RPMI8226 (cell line): ENCODE data around the gene TTC21B.
"Not testable (repeated sequence)": the region's sequence is repeated elsewhere in the genome, so short reads cannot be mapped to it uniquely, and the experiment has no call there.

ENCODE experiments used
- DNase-seq: peaks from one replicate; pipeline ENCODE4 v3.0.0-alpha.2; 2015

TTC21B gene

DNA sequence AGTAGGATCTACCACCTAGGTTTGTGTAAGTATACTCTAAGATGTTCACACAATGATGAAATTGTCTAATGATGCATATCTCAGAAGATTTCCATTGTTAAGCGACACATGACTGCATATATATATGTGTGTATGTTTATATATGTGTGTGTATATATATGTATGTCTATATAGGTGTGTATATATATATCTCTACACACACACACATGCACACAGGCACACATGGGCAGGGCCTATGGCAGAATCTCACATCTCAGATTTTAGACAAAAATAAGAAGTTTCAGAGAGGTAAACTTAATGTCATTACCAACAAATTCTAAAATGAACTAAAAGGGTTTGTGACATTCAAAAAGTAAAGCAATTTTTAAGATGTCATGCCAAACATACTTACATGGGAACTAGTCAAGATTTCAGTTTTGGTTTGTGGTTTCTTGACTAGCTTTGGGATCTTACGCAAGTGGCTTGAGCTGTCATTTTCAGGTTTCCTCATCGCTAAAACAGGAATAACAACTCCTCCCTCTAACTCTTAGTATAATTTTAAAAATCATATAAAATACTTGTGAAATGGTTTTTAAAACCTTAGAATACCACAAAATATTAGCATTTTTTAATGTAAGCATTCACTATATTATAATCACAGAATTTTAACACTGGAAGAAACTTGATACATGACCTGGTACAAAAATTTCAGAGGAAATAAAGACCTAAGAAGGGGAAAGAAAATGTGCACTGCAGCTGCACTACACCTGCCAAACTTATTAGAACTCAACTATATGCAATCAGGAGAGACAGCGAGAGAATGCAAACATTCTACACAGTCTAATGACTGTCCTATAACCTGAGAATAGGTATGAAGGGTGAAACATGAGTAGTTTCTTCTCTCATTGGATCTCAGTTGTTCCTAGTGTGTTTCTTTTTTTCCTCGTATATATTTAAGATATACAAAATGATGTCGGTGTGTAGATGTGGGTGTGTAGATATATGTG, 75.7 kb downstream of the TTC21B start:
- no peak for DNase-seq

- no peak for DNase-seq
These were observed 76.9 kb downstream of the TTC21B start for GRCh38 chr2:165876712-165877111.

GRCh38 chr2:165876269-165876668, 77.3 kb downstream of the TTC21B start:
- no peak for DNase-seq

- DNase-seq = peak; percentile 65
These were observed 79.0 kb downstream of the TTC21B start for GRCh38 chr2:165874445-165875039.

- no peak for DNase-seq
These were observed 81.3 kb downstream of the TTC21B start for GRCh38 chr2:165872101-165872791.

- DNase-seq = no peak
These were observed 82.6 kb downstream of the TTC21B start for GRCh38 chr2:165871025-165871424.

DNA sequence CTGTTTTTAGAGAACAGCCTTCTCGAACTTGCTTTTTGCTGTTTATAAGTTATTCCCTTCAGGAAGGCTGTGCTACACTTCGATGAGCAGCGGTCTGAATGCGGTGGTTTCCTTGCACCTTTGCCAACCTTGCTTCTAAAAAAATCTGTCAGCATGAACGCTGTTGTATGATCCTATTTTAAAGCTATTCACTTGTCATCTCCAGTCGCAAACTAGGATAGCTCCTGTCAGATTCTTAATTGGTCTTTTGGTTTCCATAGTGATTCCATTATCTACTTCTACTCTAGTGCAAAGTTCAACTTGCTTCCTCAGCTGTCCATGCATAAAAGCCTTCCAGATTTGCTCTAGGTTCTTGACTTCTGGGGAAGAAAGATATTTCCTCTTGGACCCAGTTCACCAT, 83.2 kb downstream of the TTC21B start:
- no peak for DNase-seq

DNA sequence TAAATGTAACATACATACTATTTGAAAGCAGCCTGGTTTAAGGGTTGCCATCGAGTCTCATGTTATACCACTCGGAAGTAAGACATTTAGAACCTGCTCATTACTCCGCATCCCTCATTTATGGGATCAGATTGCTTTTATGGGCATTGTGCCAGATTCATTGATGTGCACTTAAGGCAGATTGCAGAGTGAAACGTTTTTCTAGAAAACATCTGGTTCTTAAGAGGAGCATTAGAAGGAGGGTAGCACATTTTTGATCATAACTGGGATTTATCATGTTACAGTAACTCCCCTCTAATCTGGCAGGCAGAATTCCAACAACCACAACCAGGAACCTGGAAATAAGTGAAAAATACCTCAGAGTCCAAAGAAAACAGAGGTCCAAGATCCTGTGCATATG, 85.4 kb downstream of the TTC21B start:
- no peak for DNase-seq

GRCh38 chr2:165864296-165864695, 89.3 kb downstream of the TTC21B start:
- DNase-seq = no peak

GRCh38 chr2:165863810-165864261, 89.7 kb downstream of the TTC21B start:
- no peak for DNase-seq

GRCh38 chr2:165861083-165861482, 92.5 kb downstream of the TTC21B start:
- DNase-seq = not testable (repeated sequence)

DNA sequence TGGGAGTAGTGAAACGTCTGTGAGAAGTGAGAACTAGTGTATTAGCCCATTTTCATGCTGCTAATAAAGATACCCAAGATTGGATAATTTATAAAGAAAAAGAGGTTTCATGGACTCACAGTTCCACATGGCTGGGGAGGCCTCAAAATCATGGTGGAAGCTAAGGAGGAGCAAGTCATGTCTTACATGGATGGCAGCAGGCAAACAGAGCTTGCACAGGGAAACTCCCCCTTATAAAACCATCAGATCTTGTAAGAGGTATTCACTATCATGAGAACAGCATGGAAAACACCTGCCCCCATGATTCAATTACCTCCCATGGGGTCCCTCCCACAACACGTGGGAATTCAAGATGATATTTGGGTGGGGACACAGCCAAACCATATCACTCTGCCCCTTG, 93.9 kb downstream of the TTC21B start:
- not testable (repeated sequence) for DNase-seq

DNA sequence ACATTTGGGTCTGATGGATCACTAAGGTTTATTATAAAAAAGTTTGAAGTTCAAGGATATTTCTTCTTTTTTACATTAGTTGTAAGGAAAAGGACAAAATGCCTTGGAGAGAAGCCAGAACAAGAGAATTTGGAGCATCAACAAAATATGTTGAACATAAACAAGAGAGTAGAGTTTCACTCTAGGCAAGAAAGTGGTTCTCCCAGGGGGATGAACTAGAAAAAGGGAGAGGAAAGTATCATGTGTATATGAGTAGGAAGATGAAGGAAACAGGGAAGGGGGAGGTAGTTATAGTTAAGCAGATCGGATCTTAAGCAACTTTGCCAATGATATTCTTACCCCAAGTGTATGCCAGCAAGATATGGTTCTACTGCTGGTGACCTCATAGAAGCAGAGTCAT, 95.7 kb downstream of the TTC21B start:
- no peak for DNase-seq

GRCh38 chr2:165852394-165852793, 101.2 kb downstream of the TTC21B start:
- no peak for DNase-seq

- no peak for DNase-seq
These were observed 106.6 kb downstream of the TTC21B start for GRCh38 chr2:165847001-165847400.

DNA sequence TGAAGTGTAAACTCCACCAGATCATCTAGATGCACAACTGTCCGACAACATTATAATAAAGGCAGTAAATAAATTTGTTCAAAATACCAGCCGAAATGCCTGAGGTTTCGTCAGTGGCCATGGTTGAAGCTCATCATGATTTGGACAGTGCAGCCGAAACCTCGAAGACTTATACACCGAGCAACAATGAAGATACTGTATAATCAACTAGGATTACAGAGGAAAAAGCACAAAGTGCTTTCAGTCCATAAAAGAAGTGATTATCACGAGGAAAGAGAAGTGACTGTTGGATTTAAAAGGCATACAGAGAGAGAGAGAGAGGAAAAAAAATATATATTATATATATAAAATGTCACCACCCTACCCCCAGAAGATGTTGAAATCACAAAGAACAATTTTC, 107.5 kb downstream of the TTC21B start:
- no peak for DNase-seq

DNA sequence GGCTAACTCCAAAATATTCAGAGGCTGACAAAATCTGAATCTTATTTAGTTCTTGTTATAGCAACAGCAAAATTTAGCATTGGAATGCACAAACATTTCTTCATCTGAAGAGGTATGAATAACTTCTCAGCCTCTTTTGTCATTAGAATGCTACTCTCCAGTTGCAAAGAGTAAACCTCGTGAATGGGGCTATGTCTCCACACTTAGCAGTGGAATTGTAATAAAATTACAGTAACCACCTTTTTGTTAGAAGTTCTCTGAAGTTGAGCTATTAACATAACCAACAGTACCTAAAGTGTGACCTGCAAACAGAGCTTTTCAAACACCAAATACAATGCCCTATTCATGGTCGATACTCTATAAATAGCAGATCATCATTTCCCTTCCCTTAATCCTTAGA, 109.4 kb downstream of the TTC21B start:
- DNase-seq = no peak

- no peak for DNase-seq
These were observed 110.2 kb downstream of the TTC21B start for GRCh38 chr2:165843351-165843750.

DNA sequence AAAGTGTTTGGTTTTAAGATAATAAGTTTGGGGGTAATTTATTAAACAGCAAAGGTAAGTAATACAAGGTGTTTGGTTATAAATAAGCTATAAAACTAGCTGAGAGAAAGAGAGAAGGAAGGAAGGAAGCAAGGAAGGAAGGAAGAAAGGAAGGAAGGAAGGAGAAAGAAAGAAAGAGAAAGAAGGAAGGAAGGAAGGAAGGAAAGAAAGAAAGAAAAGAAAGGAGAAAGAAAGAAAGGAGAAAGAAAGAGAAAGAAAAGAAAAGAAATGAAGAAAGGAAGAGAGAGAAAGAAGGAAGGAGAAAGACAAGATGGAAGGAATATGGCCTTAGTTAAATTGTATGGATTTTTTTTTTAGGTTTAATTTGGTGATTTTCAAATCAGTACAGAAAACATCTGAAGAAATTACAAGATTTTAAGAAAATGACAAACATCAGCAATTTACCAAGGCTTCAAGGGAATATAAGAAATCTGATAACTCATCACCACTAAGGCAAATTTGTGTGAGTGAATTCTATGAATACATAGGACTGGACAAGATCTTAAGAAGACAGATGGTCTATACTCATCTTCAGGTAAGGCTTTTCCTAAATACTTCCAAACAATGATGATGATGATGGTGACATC, 113.1 kb downstream of the TTC21B start:
- DNase-seq = no peak

DNA sequence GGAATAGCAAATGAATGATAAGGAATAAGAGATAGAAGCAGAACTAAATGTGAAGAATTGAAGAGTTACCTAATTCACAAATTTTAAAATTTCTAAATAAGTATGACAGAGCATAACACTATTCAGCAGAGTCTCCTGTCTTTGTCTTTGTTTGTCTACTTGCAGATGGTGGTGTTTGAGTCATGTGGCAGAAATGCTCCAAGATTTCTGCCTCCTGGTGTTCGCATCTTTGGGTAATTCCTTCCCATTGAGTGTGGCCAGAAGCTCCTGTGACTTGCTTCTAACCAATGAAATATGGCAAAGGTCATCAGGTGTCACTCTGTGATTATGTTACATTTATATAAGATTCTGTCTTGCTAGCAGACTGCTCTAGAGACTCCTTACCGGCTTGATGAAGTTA, 114.0 kb downstream of the TTC21B start:
- no peak for DNase-seq

- DNase-seq = no peak
These were observed 116.5 kb downstream of the TTC21B start for GRCh38 chr2:165837122-165837521.

- no peak for DNase-seq
These were observed 118.2 kb downstream of the TTC21B start for GRCh38 chr2:165835363-165835762.

DNA sequence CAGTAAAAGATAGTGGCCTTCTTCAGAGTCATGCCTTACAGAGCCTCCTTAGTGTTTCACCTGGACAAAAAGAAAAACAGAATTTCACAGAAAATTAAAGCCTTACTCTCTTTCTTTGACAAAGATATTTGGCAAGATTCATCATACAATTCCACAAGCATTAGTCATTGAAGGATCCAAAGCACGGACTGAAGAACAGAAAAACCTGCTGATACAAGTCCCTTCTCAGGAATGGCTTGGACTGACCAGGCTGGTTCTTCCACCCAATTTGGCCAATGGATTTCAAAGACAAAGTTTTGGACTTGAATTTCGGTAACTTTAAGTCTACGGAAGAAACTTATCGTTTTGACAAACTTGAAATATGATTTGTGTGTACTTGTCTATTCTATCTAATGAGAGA, 120.4 kb downstream of the TTC21B start:
- DNase-seq = no peak
